K562 (cell line): ENCODE measurements around the gene PARD3. TPM values are rescaled to one million over a fixed set of nuclear protein-coding genes. Genes with fewer than 3 reads are reported as not detected.

Experiments used
- ATAC-seq: fragments of 200-7000 bp; cut with Tn5 transposase; 3 replicates; pipeline ENCODE4 v1.9.1; 2020; ENCODE audit warnings: moderate library complexity
- BruUV-seq: library from RNA; stranded (reverse); fragments of 400-500 nt; replicated peaks from 2 replicates; lab custom pipeline; 2021; lab: Mats Ljungman, UMichigan
- CTCF ChIA-PET: fragments of 300-600 bp; formaldehyde crosslinking; extraction: SDS; loops from one replicate; lab custom pipeline; 2021; ENCODE audit warnings: low intra/inter-chr PET ratio; lab: Yijun Ruan, JAX
- POLR2A ChIA-PET: fragments of 300-600, 350-650 bp; sonication (Branson Sonifier 250); formaldehyde crosslinking; extraction: SDS; loops from one replicate; lab custom pipeline; 2021; ENCODE audit warnings: antibody characterized with exemption, inconsistent platforms; lab: Yijun Ruan, JAX
- DNase-seq, 4 experiments: peaks; one replicate each; pipeline versions ENCODE4 v3.0.0 to v3.0.0-alpha.2; 2011 to 2018; ENCODE audit warnings: low spot score in 3 of 4, mixed read lengths in 3 of 4; ENCODE audit errors: extremely low read depth in 1 of 4
- FAIRE-seq: peaks from 2 replicates; lab custom pipeline; 2011; peaks lifted over from hg19 to GRCh38; lab: Jason Lieb, UNC
- H2AFZ ChIP-seq: 2 replicates; pipeline ENCODE4 v1.6.0; 2011; ENCODE audit warnings: low read depth, low read length, control low read depth, inconsistent platforms
- H3K27ac ChIP-seq: fragments of 200-600 bp; 3 replicates; pipeline ENCODE4 v1.8.0; 2011; ENCODE audit warnings: low read depth, mild to moderate bottlenecking, control low read depth, inconsistent platforms, low read length, moderate library complexity, mixed read lengths; ENCODE audit errors: extremely low read depth
- H3K27me3 ChIP-seq, 2 experiments: fragments of 300-600 bp in 1 of 2; 2 replicates in 1 of 2; 3 replicates in 1 of 2; pipeline versions ENCODE4 v1.6.0 to v1.8.0; 2011; ENCODE audit warnings: inconsistent platforms in 2 of 2, low read length in 2 of 2, mild to moderate bottlenecking in 1 of 2, mixed read lengths in 1 of 2, moderate library complexity in 1 of 2; ENCODE audit not compliant: control insufficient read depth in 2 of 2, insufficient read depth in 2 of 2
- H3K36me3 ChIP-seq: fragments of 300-600 bp; 3 replicates; pipeline ENCODE4 v1.8.0; 2011; ENCODE audit warnings: mild to moderate bottlenecking, low read length, inconsistent platforms; ENCODE audit not compliant: control insufficient read depth, insufficient read depth
- H3K4me1 ChIP-seq, 2 experiments: fragments of 200-600 bp in 1 of 2; replicated peaks in 1 of 2; 2 replicates in 1 of 2; 3 replicates in 1 of 2; pipeline versions ENCODE4 v1.5.1 to v1.8.0; 2011; ENCODE audit warnings: inconsistent platforms in 2 of 2, low read length in 2 of 2, mild to moderate bottlenecking in 1 of 2, mixed read lengths in 1 of 2, moderate library complexity in 1 of 2; ENCODE audit not compliant: control insufficient read depth in 2 of 2, insufficient read depth in 2 of 2
- H3K4me2 ChIP-seq: 2 replicates; pipeline ENCODE4 v1.6.1; 2011; ENCODE audit warnings: low read length, control low read depth, inconsistent platforms, mixed read lengths; ENCODE audit not compliant: insufficient read depth
- H3K4me3 ChIP-seq: fragments of 200-600 bp; sonication (generic), shearing (Covaris generic); 2 replicates; pipeline ENCODE4 v1.5.1; 2016; ENCODE audit warnings: control low read depth, inconsistent platforms
- H3K79me2 ChIP-seq: fragments of 200-600 bp; 3 replicates; pipeline ENCODE4 v1.8.0; 2011; ENCODE audit warnings: low read length, inconsistent platforms; ENCODE audit not compliant: control insufficient read depth, insufficient read depth
- H3K9ac ChIP-seq, 2 experiments: 2 replicates each; pipeline versions ENCODE4 v1.6.0 to v1.6.1; 2011; ENCODE audit warnings: low read depth in 2 of 2, low read length in 2 of 2, control low read depth in 1 of 2, inconsistent platforms in 1 of 2, mild to moderate bottlenecking in 1 of 2, mixed read lengths in 1 of 2; ENCODE audit not compliant: insufficient read depth in 1 of 2
- H3K9me1 ChIP-seq: one replicate; pipeline ENCODE4 v1.6.0; 2011; ENCODE audit warnings: inconsistent platforms, mild to moderate bottlenecking, low read length, moderate library complexity; ENCODE audit not compliant: control insufficient read depth, insufficient read depth
- H3K9me3 ChIP-seq: replicated peaks from 2 replicates; pipeline ENCODE4 v1.5.1; 2011; ENCODE audit warnings: low read depth, low read length, inconsistent platforms; ENCODE audit not compliant: control insufficient read depth, insufficient read depth
- H4K20me1 ChIP-seq: replicated peaks from 2 replicates; pipeline ENCODE4 v1.6.1; 2011; ENCODE audit warnings: low read length, inconsistent platforms, mixed read lengths; ENCODE audit not compliant: control insufficient read depth, insufficient read depth
- BRF1 ChIP-seq: IDR thresholded peaks from 3 replicates; pipeline ENCODE4 v1.6.1; 2011; ENCODE audit warnings: borderline replicate concordance, mild to moderate bottlenecking; ENCODE audit not compliant: insufficient read length; ENCODE audit errors: extremely low read depth
- ERF ChIP-seq: fragments of 450-650 bp; formaldehyde crosslinking; IDR thresholded peaks from 2 replicates; pipeline ENCODE4 v1.4.0; 2020; ENCODE audit warnings: mild to moderate bottlenecking, mixed read lengths
- ILF3 ChIP-seq: fragments of 450-650 bp; IDR thresholded peaks from 2 replicates; pipeline ENCODE4 v1.6.1; 2018; ENCODE audit warnings: antibody characterized with exemption, mild to moderate bottlenecking, moderate library complexity, borderline replicate concordance
- RBM39 ChIP-seq: fragments of 200-400 bp; formaldehyde crosslinking; optimal IDR thresholded peaks from 2 replicates; pipeline ENCODE3; 2018; ENCODE audit warnings: low read depth, low read length
- SRF ChIP-seq, 2 experiments: fragments of 250-450, 450-650 bp in 1 of 2; sonication (Bioruptor Pico) in 1 of 2; sonication (generic) in 1 of 2; formaldehyde crosslinking; IDR thresholded peaks; 2 replicates each; pipeline versions ENCODE4 v1.5.0 to v1.5.1; 2020 to 2022; ENCODE audit warnings: mild to moderate bottlenecking in 1 of 2, missing genetic modification reagents in 1 of 2
- TAF1 ChIP-seq: IDR thresholded peaks from 2 replicates; pipeline ENCODE4 v1.6.1; 2011; ENCODE audit warnings: mild to moderate bottlenecking, low read length, moderate library complexity; ENCODE audit not compliant: insufficient read depth, control insufficient read depth, severe bottlenecking; ENCODE audit errors: extremely low read depth
- TCF7 ChIP-seq: sonication (generic); IDR thresholded peaks from 2 replicates; pipeline ENCODE4 v1.6.1; 2016; ENCODE audit warnings: antibody characterized with exemption, borderline replicate concordance
- ZC3H11A ChIP-seq: IDR thresholded peaks from 2 replicates; pipeline ENCODE4 v1.6.1; 2012; ENCODE audit warnings: low read depth, low read length, improper control_type of control experiment
- ZNF699 ChIP-seq: fragments of 250-450 bp; sonication (Bioruptor Pico); IDR thresholded peaks from 2 replicates; pipeline ENCODE4 v1.8.0; 2021; ENCODE audit warnings: mild to moderate bottlenecking, moderate library complexity; ENCODE audit not compliant: insufficient replicate concordance
- WGBS: fragments of 100-300 bp; shearing (Covaris generic); methylation state at CpG from one replicate; pipeline ENCODE4 v1.1.6; 2016; ENCODE audit warnings: low coverage, mixed read lengths; ENCODE audit not compliant: insufficient coverage; ENCODE audit errors: missing lambda C conversion rate; 5-methylcytosine and 5-hydroxymethylcytosine counted together
- in situ Hi-C: fragments of 300-500 bp; cut with MboI; formaldehyde crosslinking; loops from 4 replicates; pipeline ENCODE4 v1.15.0; 2018; ENCODE audit warnings: inconsistent platforms, mixed read lengths
- intact Hi-C: fragments of 100-400 bp; cut with micrococcal nuclease; formaldehyde crosslinking; loops from 2 replicates; pipeline ENCODE4 v1.14.2; 2022
- polyA plus RNA-seq, 8 experiments: library from polyadenylated mRNA; depleted of rRNA in 4 of 8; stranded (reverse) in 5 of 8; unstranded in 3 of 8; fragments of >200 nt; fragmentation: Nextera tagmentation in 2 of 8; fragmentation: Illumina TruSeq in 1 of 8; extraction: Ambion mirVana in 2 of 8; extraction: Trizol in 1 of 8; gene quantifications; 2 replicates each; pipeline versions ENCODE4 v1.2.1 to v1.2.3, GENCODE V29; 2011 to 2014; ENCODE audit warnings: inconsistent platforms in 1 of 8, missing spikeins in 1 of 8
- total RNA-seq, 7 experiments: library from RNA; depleted of rRNA in 6 of 7; stranded (reverse); fragments of >200 nt in 6 of 7; fragmentation: Illumina TruSeq in 2 of 7; extraction: Trizol in 2 of 7; gene quantifications; 2 replicates each; pipeline versions ENCODE4 v1.2.1 to v1.2.3, GENCODE V29; 2011 to 2021; ENCODE audit warnings: low replicate concordance in 1 of 7

Gene PARD3
- total and polyA plus RNA-seq, 9 of the 15 experiments (the other 6 are each of a cell fraction or from before 2014, with no cell fraction given): 2.7 to 11.7 (median 7.7) TPM

DNA sequence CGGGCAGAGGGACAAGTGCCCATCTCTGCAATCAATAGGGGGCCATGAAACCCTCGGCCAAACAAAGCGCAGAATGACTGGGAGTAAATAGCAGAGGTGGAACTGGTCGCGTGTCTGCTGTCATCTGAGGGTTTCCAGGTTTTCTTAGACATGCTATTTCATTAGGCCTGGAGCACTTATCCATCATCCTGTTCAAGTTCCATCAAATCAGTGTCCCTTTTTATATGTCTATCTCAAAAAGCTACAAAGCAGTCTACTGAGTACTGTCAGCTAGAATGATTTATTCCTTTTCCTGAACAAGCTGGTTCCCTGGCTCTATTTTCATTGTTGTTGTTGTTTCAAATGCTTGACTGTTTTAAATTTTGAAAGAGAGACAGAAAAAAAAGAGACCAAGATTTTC, 590.5 kb downstream of the PARD3 start:
- Histone ChIP-seq H3K27ac (no peak overlapping the region), H3K27me3 (peaks cover 0 to 10% of the 10 kb centered on the region in 2 experiments; a peak in 3 of 5 replicates), H3K9me3 (no peaks in the 10 kb centered on the region), H4K20me1 (no peaks in the 10 kb centered on the region), H3K4me3 (no peak overlapping the region), H3K4me1 (no peaks in the 10 kb centered on the region), H3K9me1 (no peaks in the 10 kb centered on the region), H3K9ac (no peak overlapping the region), H3K4me2 (no peak overlapping the region), H3K36me3 (no peaks in the 10 kb centered on the region), H2AFZ (no peak overlapping the region), H3K79me2 (no peaks in the 10 kb centered on the region)
- DNase-seq (no peak), FAIRE-seq (no peak), ATAC-seq (no peak)
- BruUV-seq: no TSS peak
- POLR2A ChIA-PET: no interaction called here
- CTCF ChIA-PET: no interaction called here
- 0% methylated on average over 5 of the region's 5 CpGs for WGBS
- in situ Hi-C loops (no loop called here), intact Hi-C loops (no loop called here)
- TF ChIP-seq ZNF699 (CRISPR knock-in tag) (no peak), ILF3 (no peak), SRF (CRISPR knock-in tag; IDR thresholded peaks at IDR 0.05) (no peak), RBM39 (no peak)

DNA sequence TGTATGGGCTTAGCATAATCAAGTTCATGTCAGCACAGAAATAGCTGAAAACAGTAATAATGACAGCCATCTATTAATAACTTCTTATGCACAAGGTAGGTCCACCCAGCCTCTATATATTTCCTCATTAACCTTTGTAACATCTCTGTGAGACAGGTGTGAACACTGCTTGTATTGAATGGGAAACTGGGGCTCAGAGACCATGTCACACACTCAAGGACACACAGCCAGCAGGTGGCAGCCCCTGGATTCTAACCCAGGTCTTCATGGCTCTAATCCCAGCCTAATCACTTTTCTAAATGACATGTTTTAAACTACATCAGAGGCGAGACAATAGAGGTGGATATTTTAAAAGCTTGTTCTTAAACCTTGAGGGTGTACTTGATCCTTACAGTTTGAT, 591.4 kb downstream of the PARD3 start:
- ChIA-PET POLR2A (no interaction called here), CTCF (no interaction called here)
- FAIRE-seq (no peak), ATAC-seq (no peak), DNase-seq (no peak)
- no peak for TF ChIP-seq TCF7
- no peak for TF ChIP-seq ERF
- TF ChIP-seq TAF1: no peak
- TF ChIP-seq ZC3H11A: no peak
- TF ChIP-seq BRF1: no peak
- peaks cover 0 to 10% of the 10 kb centered on the region in 2 experiments; a peak in 3 of 5 replicates for H3K27me3 ChIP-seq
- H2AFZ ChIP-seq: no peak overlapping the region
- H3K4me3 ChIP-seq: no peak overlapping the region
- in situ Hi-C loops: no loop called here
- no peak overlapping the region for H3K9ac ChIP-seq
- H3K4me2 ChIP-seq: no peak overlapping the region
- intact Hi-C loops: no loop called here
- no peaks in the 10 kb centered on the region for H3K9me3 ChIP-seq
- H3K27ac ChIP-seq: no peak overlapping the region
- H3K36me3 ChIP-seq: no peaks in the 10 kb centered on the region
- H4K20me1 ChIP-seq: no peaks in the 10 kb centered on the region
- 0% methylated on average over 1 of the region's 1 CpG for WGBS
- H3K9me1 ChIP-seq: no peaks in the 10 kb centered on the region
- H3K79me2 ChIP-seq: no peaks in the 10 kb centered on the region
- no TSS peak for BruUV-seq
- H3K4me1 ChIP-seq: no peaks in the 10 kb centered on the region
